GM21381 (cell line): ENCODE results near the gene RTN4R.
"Not testable (repeated sequence)": the region's sequence is repeated elsewhere in the genome, so short reads cannot be mapped to it uniquely, and the experiment has no call there.

Experiments
- ATAC-seq: cut with Tn5 transposase; IDR thresholded peaks from one replicate; pipeline ENCODE4 v1.9.1; 2021; ENCODE audit warnings: mild to moderate bottlenecking, moderate library complexity; ENCODE audit not compliant: unreplicated experiment

The RTN4R gene

GRCh38 chr22:20289182-20290044 lies 21.3 kb upstream of the RTN4R start:
- ATAC-seq: not testable (repeated sequence)

GRCh38 chr22:20286784-20287423 lies 18.8 kb upstream of the RTN4R start:
- not testable (repeated sequence) for ATAC-seq

DNA sequence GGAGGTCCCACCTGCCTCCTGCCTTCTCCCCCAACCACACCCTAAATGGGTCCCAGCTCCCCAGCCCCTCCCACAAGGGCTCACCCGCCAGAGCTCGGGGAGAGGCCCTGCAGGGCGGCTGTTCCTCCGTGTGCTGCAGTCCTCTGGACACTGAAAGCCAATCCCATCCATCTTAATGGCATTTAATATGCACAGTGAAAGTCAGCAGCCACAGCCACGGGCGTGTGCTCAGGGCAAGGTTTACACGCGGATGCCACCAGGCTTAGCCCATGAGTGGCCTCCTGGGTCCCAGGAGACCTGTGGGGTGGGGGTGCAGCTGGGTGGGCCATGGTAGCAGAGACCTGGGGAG lies 18.2 kb upstream of the RTN4R start:
- ATAC-seq: not testable (repeated sequence)

DNA sequence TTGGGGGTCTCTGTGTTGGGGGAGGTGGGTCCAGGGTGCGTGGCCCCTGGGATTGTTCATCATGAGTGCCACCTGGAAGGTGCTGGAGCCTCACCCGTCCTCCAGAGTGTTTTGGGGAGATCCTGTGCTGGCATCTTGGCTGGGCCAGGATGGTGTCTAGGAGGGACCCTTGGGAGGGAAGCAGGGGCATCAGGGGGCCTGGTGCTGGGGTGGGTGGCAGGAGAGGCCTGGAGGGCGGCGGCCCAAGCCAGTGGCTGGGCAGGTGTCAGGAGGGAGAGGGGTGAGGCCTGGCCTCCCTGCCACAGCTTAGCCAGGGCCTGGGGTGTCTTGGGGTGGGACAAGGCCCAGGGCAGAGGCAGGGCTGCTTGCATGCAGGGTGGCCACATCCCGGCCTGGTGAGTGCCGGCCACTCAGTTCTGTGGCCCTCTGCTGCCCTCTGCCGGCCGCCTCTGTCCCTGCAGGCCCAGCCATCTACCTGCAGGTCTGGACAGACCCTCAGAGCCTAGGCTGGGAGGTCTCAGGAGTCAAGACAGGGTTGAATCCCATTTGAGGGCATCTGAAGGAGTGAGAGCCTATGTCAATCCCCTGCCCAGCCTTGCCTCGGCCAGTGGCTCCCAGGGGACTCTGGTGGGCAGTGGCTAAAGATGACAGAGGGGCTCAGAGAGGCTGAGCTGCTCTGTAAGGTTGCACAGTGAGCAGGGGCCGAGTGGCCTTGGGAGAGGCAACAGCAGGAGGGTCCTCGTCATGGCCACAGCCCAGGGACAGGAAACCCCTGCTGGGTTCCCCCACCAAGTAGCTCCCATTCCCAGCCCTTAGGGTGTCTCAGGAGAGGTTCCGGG lies 17.6 kb upstream of the RTN4R start:
- ATAC-seq: not testable (repeated sequence)

GRCh38 chr22:20284471-20285086 lies 16.5 kb upstream of the RTN4R start:
- ATAC-seq: no peak

DNA sequence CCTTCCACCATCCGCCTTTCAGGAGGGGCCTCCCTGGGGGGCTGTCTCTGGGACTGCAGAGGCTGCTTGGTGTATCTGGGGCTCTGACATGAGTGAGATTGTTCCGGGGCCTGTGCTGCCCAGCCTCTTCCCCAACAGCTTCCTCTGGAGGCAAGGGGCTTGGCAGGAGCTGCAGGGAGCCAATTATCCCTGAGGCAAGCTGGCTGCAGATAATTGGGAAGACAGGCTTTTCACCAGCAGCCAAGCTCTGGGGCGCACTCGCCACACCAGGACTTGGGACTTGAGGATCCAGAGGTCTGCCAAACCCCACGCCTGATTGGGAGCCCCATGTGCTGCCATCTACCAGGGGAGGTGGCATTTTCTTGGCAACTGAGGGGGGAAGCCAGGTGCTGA lies 15.6 kb upstream of the RTN4R start:
- no peak for ATAC-seq

DNA sequence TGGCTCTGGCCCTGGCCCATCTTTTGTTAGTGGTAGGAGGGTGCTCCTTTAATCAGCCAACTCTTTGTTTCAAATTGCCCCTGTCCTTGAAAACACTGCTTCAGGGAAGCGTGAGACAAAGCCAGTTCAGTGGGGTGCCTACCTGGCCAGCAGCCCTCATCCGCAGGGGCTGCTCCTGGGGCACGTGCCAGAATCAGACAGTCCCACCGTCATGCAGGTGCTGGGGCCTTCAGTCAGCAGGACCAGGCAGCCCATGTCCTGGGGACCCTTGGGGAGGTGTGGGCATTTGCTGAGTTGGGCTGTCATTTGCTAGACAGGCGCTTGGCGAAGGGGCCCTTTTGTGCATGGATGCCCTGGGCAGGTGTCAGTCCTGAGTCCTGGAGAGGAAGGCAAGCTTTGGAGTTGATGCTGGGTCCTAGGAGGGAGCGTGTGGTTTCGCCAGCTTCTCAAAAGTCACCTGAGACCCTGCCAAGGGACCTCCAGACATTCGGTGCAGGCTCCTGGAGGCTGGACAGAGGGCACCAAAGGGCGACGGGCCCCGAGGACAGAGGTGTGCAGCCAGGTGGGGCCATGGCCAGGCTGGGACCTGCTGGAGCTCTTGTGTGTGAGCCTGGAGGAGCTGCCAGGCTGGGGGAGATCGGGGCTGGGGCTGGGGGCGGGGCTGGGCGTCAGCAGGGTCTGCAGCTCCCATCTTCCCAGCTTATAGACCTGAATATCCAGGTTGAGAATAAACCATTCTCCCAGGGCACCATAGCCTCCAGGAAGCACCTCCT lies 15.0 kb upstream of the RTN4R start:
- no peak for ATAC-seq

DNA sequence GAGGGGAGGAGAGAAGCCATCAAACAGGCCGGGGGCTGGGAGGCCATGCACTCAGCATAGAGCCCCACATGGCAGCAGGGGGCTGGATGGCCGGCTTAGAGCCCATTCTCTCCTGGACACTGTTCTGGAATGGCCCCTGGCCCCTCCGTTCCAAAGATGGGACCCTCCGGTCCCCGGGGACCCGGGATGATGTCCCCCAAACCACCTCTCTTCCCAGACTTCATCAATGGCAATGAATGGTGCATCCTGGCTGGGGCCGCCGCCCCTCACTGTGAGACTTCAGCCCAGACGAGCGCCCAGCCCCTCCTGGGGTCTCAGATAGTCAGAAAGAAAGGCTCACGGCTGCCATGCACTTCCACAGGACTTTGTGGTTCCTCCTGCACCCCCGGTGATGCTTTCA lies 13.8 kb upstream of the RTN4R start:
- ATAC-seq: no peak

DNA sequence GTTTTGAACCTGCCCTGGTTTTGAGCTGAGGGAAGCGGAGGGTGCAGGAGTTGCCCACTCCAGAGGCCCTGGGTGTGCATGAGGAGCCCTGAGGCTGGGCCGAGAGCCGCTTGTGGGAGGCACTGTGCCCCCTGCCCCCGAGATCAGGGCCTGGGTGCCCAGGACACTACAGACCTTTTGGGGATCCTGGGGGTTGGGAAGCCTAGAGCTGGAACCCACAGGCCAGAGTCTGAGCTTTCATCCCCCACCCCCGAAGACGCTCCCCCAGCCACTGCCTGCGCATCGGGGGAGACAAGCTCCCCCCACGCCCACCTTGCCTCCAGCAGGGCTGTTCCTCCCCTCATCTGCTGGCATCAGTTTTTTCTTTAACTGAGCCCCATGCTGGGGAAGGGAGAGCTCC lies 13.4 kb upstream of the RTN4R start:
- not testable (repeated sequence) for ATAC-seq

DNA sequence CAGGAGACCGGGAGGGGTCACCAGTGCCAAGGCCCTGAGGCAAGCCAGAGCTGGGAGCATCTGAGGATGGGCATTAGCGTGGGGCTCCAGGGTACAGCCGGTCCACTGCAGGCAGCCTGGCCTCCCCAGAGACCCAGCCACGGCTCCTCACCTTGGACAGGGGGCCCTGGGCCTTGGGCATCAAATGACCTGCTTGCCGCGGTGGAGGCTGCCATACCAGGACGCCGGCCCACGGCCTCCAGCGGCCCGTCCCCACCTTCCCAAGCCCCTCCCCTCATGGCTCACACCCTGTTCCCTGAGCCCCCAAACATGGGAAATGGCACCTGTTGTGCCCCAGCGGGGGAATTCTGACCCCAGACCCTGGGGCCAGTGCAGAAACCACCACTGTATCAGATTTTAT lies 12.7 kb upstream of the RTN4R start:
- no peak for ATAC-seq

DNA sequence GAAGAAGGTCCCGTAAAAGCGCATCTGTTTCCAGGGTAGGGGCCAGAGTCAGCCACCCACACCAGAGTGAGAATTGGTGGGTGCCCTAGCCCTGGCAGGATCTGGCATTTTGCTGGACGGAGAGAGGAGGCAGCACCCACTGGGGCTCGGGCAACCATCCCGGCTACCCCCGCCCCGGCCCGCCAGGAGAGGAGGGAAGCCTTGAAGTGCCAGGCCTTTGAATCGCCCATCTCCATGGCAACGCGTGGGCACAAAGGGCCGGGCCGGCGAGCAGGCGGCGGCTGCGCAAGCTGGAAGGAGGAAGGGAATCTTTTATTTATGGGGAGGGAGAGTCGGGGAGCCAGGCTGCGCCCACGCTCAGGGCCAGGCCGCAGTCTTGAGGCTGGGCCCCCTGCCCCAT lies 12.0 kb upstream of the RTN4R start:
- ATAC-seq: not testable (repeated sequence)

DNA sequence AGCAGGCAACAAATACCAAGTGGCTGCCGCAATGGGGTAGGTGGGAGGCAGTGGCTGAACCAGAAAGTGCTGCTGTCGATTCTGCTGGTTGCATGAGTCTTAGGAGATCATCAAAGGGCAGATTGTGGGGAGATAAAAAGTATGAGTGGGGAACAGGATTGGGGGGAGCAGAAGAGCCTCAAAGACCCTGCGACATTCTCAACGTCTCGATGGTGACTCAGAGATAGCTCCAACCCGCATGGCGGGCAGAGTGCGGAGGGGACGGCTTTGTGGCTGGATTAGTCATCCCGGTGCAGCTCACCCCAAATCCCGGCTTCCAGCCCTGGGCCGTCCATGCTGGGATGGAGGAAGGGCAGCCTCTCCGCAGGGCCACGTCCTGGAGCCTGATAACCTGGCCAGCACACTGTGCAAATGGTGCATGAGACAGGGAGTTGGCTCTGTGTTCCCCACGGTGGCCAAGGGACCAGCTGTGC lies 11.6 kb upstream of the RTN4R start:
- ATAC-seq: no peak

DNA sequence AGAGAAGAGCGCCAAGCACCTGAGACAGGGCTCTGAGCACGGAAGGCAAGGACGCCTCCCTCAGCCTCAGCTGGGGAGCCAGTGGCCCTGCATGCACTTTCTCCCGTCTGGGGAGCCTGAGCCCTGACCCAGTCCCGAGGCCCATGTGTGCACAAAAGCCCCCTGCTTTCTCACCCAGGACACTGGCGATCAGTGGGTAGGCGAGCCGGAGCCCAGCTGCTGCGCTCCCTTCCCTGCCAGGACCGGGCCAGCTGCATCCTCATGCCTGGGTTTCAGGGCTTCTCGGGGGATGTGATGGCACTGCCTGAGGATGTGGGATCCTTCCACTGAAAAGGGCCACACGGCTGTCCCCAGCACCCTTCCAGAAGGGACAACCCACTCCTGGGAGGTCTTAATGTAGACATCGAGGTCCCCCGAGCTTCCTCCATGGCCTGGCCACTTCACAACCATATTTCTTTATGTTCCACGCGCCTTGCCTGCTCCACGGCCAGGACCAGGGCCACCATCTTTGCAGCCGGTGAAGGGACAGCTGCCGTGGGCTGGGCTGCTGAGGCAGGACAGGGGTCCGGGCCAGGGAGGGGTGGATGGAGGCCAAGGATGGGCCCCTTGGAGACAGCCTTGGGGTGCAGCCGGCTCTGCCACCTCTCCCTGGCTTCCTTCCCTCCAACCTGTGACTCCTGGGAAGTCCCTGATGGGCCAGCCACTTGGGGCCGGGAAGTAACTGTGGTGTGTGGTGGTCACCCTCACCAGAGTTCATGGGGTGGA lies 10.8 kb upstream of the RTN4R start:
- not testable (repeated sequence) for ATAC-seq

GRCh38 chr22:20277936-20278635 lies 10.0 kb upstream of the RTN4R start:
- not testable (repeated sequence) for ATAC-seq

GRCh38 chr22:20276468-20276867 lies 8.3 kb upstream of the RTN4R start:
- no peak for ATAC-seq

GRCh38 chr22:20275836-20276235 lies 7.7 kb upstream of the RTN4R start:
- ATAC-seq: no peak

GRCh38 chr22:20275325-20275724 lies 7.2 kb upstream of the RTN4R start:
- ATAC-seq: not testable (repeated sequence)

DNA sequence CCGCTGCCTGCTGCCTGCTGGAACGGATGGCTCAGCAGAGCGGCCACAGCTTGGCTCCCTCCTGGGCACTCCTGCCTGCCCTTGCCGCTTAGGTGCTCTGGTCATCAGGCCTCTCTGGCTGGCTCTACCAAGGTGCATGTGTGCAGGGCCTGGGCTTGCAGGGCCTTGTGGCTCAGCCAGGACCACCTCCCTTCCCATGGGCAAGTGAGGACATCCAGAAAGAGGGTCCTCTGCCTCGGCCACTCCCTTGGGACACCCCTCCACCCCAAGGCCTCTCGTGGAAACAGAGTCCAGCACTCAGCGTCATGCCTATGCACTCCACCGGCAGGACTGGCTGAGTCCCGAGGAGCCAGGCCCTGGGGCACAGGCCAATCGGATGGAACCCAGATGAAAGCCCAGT lies 6.3 kb upstream of the RTN4R start:
- not testable (repeated sequence) for ATAC-seq

DNA sequence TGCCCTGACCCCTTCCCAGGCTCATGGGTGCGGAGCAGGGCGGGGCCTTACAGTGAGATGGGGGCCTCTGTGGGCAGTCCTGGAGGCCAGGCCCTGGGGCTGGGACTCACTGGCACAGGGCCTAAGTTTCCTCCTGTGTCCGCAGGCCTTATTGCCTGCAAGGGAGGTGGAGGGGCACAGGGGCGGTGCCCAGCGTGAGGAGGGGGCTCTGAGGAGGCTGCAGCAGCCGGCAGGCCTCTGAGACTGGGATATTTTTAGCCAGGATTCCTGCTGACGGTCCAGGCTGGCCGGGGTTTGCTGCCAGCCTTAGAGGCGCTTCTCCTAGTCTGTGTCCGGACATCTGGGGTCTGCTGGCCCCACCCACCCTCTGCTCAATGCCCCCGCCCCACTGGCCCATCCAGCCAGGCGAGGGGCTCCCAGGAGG lies 5.7 kb upstream of the RTN4R start:
- no peak for ATAC-seq
